Adrenal gland (tissue), 12 donors: ENCODE measurements around the gene MPDZ. TPM values are rescaled to one million over a fixed set of nuclear protein-coding genes. Genes with fewer than 3 reads are reported as not detected.

Experiments used
- DNase-seq, 7 donors: peaks; one replicate each; pipeline ENCODE4 v3.0.0-alpha.2; 2019 to 2020
- H3K27ac ChIP-seq, 5 donors: fragments of 200-600 bp; sonication (generic) in 4 of 5; 1 replicate in 3 of 5; 2 replicates in 2 of 5; pipeline versions ENCODE4 v1.5.1 to v1.8.0; 2016 to 2020; ENCODE audit warnings: mild to moderate bottlenecking in 1 of 5
- H3K27me3 ChIP-seq: fragments of 200-600 bp; 2 replicates; pipeline ENCODE4 v1.8.0; 2021
- H3K36me3 ChIP-seq, 2 donors: fragments of 200-600 bp; replicated peaks in 1 of 2; 1 replicate in 1 of 2; 2 replicates in 1 of 2; pipeline versions ENCODE4 v1.5.1 to v1.8.0; 2018 to 2022
- H3K4me1 ChIP-seq, 2 donors: fragments of 200-600 bp; replicated peaks in 1 of 2; 1 replicate in 1 of 2; 2 replicates in 1 of 2; pipeline versions ENCODE4 v1.5.1 to v1.8.0; 2018 to 2021
- H3K4me3 ChIP-seq, 4 donors: fragments of 200-600 bp; sonication (generic) in 3 of 4; one replicate each; pipeline ENCODE4 v1.5.1; 2016 to 2018
- H3K9me3 ChIP-seq, 3 donors: fragments of 200-600 bp; sonication (generic) in 1 of 3; replicated peaks in 1 of 3; 1 replicate in 2 of 3; 2 replicates in 1 of 3; pipeline versions ENCODE4 v1.5.1 to v1.8.0; 2016 to 2021
- POLR2A ChIP-seq, 2 donors: fragments of 450-650 bp; IDR thresholded peaks; one replicate each; pipeline ENCODE4 v1.6.1; 2017; ENCODE audit warnings: antibody characterized with exemption in 2 of 2, mild to moderate bottlenecking in 2 of 2, moderate library complexity in 1 of 2
- whole genome bisulfite sequencing, 4 donors: extraction: QIAGEN DNeasy Blood & Tissue Kit in 2 of 4; methylation state at CpG; one replicate each; pipeline versions ENCODE4 v1.1.5 to v1.1.7; 2013 to 2017; 5-methylcytosine and 5-hydroxymethylcytosine counted together
- intact Hi-C, 2 donors: fragments of 100-400 bp; cut with DNase I; formaldehyde crosslinking; loops; one replicate each; pipeline versions ENCODE4 v1.14.1 to v1.15.0; 2022 to 2023
- polyA plus RNA-seq, 3 donors: library from polyadenylated mRNA; stranded (reverse); fragments of 200-250 nt in 2 of 3; fragments of 350-450 nt in 1 of 3; fragmentation: Illumina TruSeq in 1 of 3; extraction: RNeasy Lipid Tissue Mini Kit (QIAGEN cat#74804) in 1 of 3; gene quantifications; one replicate each; pipeline ENCODE4 v1.2.3, GENCODE V29; 2013 to 2014
- total RNA-seq, 9 donors: library from RNA; depleted of rRNA in 4 of 9; stranded (reverse); fragments of >200 nt in 4 of 9; fragments of 120-200 nt in 1 of 9; fragmentation: NEBNext Ultra II Directional in 1 of 9; extraction: Animal tissue kit (Norgen Biotek cat#: 25700) in 1 of 9; gene quantifications; one replicate each; pipeline versions ENCODE4 v1.1.0 to v1.2.4, GENCODE V29; 2013 to 2023
- TF ChIP-seq, protein P1 (sequence below), 6 experiments: fragments of 450-650 bp in 4 of 6; fragments of 200-600 bp in 2 of 6; sonication (generic) in 1 of 6; IDR thresholded peaks; 1 replicate in 5 of 6; 2 replicates in 1 of 6; pipeline versions ENCODE4 v1.5.1 to v1.8.0; 2016 to 2021; ENCODE audit warnings: antibody characterized with exemption in 6 of 6, mild to moderate bottlenecking in 2 of 6, moderate library complexity in 1 of 6
- donor health status: healthy with polysubstance abuse.
- donor health status: Bipolar disorder and iron deficiency.
- donor health status: DM: yes; HTN: yes; CAD: no.
- donor health status: DM: no; HTN: no; CAD: no.
- donor health status: DM: no; HTN: no; CAD: no.
- donor health status: DM: yes; HTN: yes; CAD: no.

MPDZ gene
- total and polyA plus RNA-seq, 12 donors: 10.7 to 46.0 (median 27.7) TPM

DNA sequence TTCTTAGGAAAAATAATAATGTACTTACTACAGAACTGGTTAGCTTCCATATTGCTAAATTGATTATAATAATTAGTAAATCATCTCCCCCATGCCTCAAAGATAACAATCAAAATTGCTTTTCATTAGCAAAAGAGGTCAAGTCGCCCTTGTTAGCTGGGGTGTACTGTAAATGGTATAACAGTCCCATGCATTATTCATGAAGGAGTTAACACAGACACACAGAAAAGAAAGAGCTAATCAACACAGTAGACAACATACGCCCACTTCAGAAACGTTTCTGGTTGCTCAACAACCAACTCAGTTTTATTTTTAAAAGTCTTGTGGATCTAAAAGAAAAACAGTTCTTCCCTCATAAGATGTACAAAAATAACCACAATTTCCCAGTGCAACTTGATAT, 100.2 kb downstream of the MPDZ start:
- 58 to 72% (median 69%) methylated on average over 3 of the region's 3 CpGs for WGBS, 4 donors
- no peak for DNase-seq
- no peaks in the 10 kb centered on the region for H3K4me1 ChIP-seq
- H3K27me3 ChIP-seq: no peaks in the 10 kb centered on the region
- H3K36me3 ChIP-seq: peaks cover 0 to 20% of the 10 kb centered on the region in 2 donors
- no peak overlapping the region for H3K27ac ChIP-seq
- no peak overlapping the region for H3K4me3 ChIP-seq
- no peaks in the 10 kb centered on the region for H3K9me3 ChIP-seq
- TF ChIP-seq POLR2A (IDR thresholded peaks at IDR 0.05): no peak
- TF ChIP-seq, protein P1, sequence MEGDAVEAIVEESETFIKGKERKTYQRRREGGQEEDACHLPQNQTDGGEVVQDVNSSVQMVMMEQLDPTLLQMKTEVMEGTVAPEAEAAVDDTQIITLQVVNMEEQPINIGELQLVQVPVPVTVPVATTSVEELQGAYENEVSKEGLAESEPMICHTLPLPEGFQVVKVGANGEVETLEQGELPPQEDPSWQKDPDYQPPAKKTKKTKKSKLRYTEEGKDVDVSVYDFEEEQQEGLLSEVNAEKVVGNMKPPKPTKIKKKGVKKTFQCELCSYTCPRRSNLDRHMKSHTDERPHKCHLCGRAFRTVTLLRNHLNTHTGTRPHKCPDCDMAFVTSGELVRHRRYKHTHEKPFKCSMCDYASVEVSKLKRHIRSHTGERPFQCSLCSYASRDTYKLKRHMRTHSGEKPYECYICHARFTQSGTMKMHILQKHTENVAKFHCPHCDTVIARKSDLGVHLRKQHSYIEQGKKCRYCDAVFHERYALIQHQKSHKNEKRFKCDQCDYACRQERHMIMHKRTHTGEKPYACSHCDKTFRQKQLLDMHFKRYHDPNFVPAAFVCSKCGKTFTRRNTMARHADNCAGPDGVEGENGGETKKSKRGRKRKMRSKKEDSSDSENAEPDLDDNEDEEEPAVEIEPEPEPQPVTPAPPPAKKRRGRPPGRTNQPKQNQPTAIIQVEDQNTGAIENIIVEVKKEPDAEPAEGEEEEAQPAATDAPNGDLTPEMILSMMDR (IDR thresholded peaks at IDR 0.05): no peak
- intact Hi-C loops: no loop called here

DNA sequence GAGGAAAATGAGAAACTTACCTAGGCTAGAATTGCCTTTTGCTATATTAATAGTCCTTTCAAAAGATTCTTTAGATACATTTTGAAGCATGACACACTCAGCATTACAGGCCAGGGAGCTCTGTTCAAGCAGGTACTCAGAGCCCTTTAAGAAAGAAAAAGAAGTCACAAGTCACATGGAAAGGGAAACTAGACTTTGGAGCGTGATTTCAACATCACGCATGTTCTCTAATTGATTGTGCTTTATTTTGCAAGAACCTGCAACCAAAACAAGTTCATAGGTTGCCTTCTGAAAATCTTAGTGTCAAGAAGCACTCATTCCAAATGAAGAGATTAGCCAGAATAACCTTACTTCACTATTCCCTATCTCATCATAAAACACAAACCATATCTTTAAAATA, 103.8 kb downstream of the MPDZ start:
- H3K4me1 ChIP-seq: no peaks in the 10 kb centered on the region
- WGBS, 4 donors: 82 to 95% (median 90%) methylated on average over 2 of the region's 2 CpGs
- TF ChIP-seq, protein P1 (IDR thresholded peaks at IDR 0.05): no peak
- TF ChIP-seq POLR2A (IDR thresholded peaks at IDR 0.05): no peak
- H3K27me3 ChIP-seq: no peaks in the 10 kb centered on the region
- intact Hi-C loops: no loop called here
- no peak overlapping the region for H3K4me3 ChIP-seq
- H3K9me3 ChIP-seq: no peaks in the 10 kb centered on the region
- H3K27ac ChIP-seq: no peak overlapping the region
- no peak for DNase-seq
- H3K36me3 ChIP-seq: peaks cover 0 to 11% of the 10 kb centered on the region in 2 donors

DNA sequence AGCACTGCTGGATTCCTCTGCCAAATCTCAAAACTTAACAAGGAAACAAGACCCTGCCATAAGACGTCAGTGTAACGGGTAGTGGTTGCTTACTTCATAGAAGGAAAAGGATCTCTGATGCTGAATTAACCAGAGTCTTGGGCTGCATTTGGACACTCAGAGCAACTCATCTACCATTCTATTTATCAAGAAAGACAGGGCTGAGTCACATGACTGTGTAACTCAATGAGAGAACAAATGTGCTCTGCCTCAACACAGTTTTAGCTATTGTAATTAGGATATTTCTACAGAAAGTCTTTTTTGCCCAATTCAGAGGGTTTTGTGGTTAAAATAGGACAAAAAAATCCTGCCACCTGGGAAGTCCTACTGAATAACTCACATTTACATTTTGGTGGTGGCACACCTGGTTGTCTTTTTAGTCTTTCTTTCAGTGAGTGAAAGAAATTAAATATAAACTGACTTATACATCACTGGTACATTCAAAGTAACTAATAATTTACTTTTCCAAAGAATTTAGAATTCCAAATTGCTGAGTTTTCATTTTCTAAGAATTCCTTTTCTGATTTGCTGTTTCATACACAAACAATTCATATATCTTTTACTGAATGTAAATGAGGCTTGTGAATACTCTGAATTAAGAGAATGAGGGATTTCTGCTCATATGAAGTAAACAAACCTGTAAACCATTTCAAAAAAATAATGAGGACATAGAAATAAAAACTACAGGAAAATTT, 104.4 kb downstream of the MPDZ start:
- TF ChIP-seq, protein P1 (IDR thresholded peaks at IDR 0.05): no peak
- no peak for TF ChIP-seq POLR2A (IDR thresholded peaks at IDR 0.05)
- no peaks in the 10 kb centered on the region for H3K9me3 ChIP-seq
- no peak overlapping the region for H3K4me3 ChIP-seq
- intact Hi-C loops: no loop called here
- 87 to 99% (median 97%) methylated on average over 2 of the region's 2 CpGs for WGBS, 4 donors
- no peaks in the 10 kb centered on the region for H3K4me1 ChIP-seq
- DNase-seq: no peak
- no peak overlapping the region for H3K27ac ChIP-seq
- H3K36me3 ChIP-seq: peaks cover 0 to 11% of the 10 kb centered on the region in 2 donors
- H3K27me3 ChIP-seq: no peaks in the 10 kb centered on the region

DNA sequence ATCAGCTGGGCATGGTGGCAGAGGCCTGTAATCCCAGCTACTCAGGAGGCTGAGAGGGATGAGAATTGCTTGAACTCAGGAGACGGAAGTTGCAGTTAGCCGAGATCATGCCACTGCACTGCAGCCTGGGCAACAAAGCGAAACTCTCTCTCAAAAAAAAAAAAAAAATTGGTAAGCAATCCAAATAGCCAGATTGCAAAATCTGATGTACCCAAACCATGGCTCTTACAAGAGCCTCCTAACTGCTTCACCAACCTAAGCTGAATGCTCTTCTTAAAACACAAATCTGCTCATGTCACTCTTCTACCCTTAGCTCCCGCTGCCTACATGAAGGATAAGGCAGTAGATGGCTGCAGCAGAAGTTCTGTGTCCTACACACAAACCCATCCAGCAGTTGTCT, 105.9 kb downstream of the MPDZ start:
- no peak for DNase-seq
- intact Hi-C loops: no loop called here
- H3K36me3 ChIP-seq: peaks cover 0 to 11% of the 10 kb centered on the region in 2 donors
- no peaks in the 10 kb centered on the region for H3K9me3 ChIP-seq
- H3K27ac ChIP-seq: no peak overlapping the region
- H3K4me1 ChIP-seq: no peaks in the 10 kb centered on the region
- H3K27me3 ChIP-seq: no peaks in the 10 kb centered on the region
- no peak for TF ChIP-seq POLR2A (IDR thresholded peaks at IDR 0.05)
- TF ChIP-seq, protein P1 (IDR thresholded peaks at IDR 0.05): no peak
- WGBS, 4 donors: 90 to 98% (median 95%) methylated on average over 4 of the region's 4 CpGs
- H3K4me3 ChIP-seq: no peak overlapping the region
